WTC11 (cell line): ENCODE data around the gene SPTLC3. TPM values are rescaled to one million over a fixed set of nuclear protein-coding genes. Genes with fewer than 3 reads are reported as not detected.

Experiments used
- ATAC-seq: fragments of 200-7000 bp; cut with Tn5 transposase; 2 replicates; pipeline ENCODE4 v1.10.0; 2021; ENCODE audit warnings: mild to moderate bottlenecking, moderate library complexity
- CTCF ChIA-PET: fragments of 300-600 bp; sonication (Branson Sonifier 250); formaldehyde crosslinking; loops from one replicate; lab custom pipeline; 2021; ENCODE audit warnings: antibody characterized with exemption; lab: Charles Lee
- POLR2A ChIA-PET: fragments of 350-600 bp; sonication (Branson Sonifier 250); formaldehyde crosslinking; loops from one replicate; lab custom pipeline; 2021; ENCODE audit warnings: antibody characterized with exemption; lab: Charles Lee
- DNase-seq: peaks from one replicate; pipeline ENCODE4 v3.0.0; 2021; ENCODE audit warnings: low spot score
- H3K27ac Mint-ChIP-seq: 2 replicates; pipeline ENCODE4 v1.8.0; 2021; ENCODE audit warnings: mixed read lengths
- H3K27me3 Mint-ChIP-seq: 2 replicates; pipeline ENCODE4 v1.8.0; 2021; ENCODE audit warnings: low read depth, mild to moderate bottlenecking, moderate library complexity, mixed read lengths
- H3K36me3 Mint-ChIP-seq: 2 replicates; pipeline ENCODE4 v1.8.0; 2021; ENCODE audit warnings: mixed read lengths
- H3K4me1 Mint-ChIP-seq: 2 replicates; pipeline ENCODE4 v1.8.0; 2022; ENCODE audit warnings: mixed read lengths
- H3K4me3 Mint-ChIP-seq: 2 replicates; pipeline ENCODE4 v1.8.0; 2021; ENCODE audit warnings: mild to moderate bottlenecking, moderate library complexity, mixed read lengths
- H3K9me3 Mint-ChIP-seq: 2 replicates; pipeline ENCODE4 v1.8.0; 2021; ENCODE audit warnings: mixed read lengths
- CREM ChIP-seq: sonication (generic); formaldehyde crosslinking; IDR thresholded peaks from 2 replicates; pipeline ENCODE4 v1.8.1; 2022; ENCODE audit warnings: mild to moderate bottlenecking, missing genetic modification reagents, moderate library complexity
- ELF4 ChIP-seq: sonication (generic); formaldehyde crosslinking; IDR thresholded peaks from 2 replicates; pipeline ENCODE4 v1.8.1; 2022; ENCODE audit warnings: low read depth, mild to moderate bottlenecking, moderate library complexity, missing genetic modification reagents
- ESRRA ChIP-seq: sonication (generic); formaldehyde crosslinking; IDR thresholded peaks from 2 replicates; pipeline ENCODE4 v1.8.1; 2022; ENCODE audit warnings: mild to moderate bottlenecking, missing genetic modification reagents, borderline replicate concordance
- IRF2 ChIP-seq: sonication (generic); formaldehyde crosslinking; IDR thresholded peaks from 2 replicates; pipeline ENCODE4 v1.8.0; 2022; ENCODE audit warnings: low read depth, missing genetic modification reagents, borderline replicate concordance
- JUN ChIP-seq: sonication (generic); formaldehyde crosslinking; IDR thresholded peaks from 2 replicates; pipeline ENCODE4 v1.8.0; 2023; ENCODE audit warnings: mild to moderate bottlenecking, missing genetic modification reagents
- KAT7 ChIP-seq: sonication (generic); formaldehyde crosslinking; IDR thresholded peaks from 2 replicates; pipeline ENCODE4 v1.8.1; 2023; ENCODE audit warnings: missing genetic modification reagents, mild to moderate bottlenecking, borderline replicate concordance
- MXD4 ChIP-seq: fragments of 250-450 bp; sonication (Bioruptor Pico); IDR thresholded peaks from 2 replicates; pipeline ENCODE4 v1.8.0; 2021; ENCODE audit warnings: mild to moderate bottlenecking, moderate library complexity, borderline replicate concordance
- NR1H2 ChIP-seq: sonication (generic); formaldehyde crosslinking; IDR thresholded peaks from 2 replicates; pipeline ENCODE4 v1.9.0; 2021; ENCODE audit warnings: mild to moderate bottlenecking, moderate library complexity, missing genetic modification reagents
- NR3C1 ChIP-seq: sonication (generic); formaldehyde crosslinking; conservative IDR thresholded peaks from 2 replicates; pipeline ENCODE4 v1.8.1; 2023; ENCODE audit warnings: low read depth, mild to moderate bottlenecking, missing genetic modification reagents
- OVOL2 ChIP-seq: fragments of 250-450 bp; sonication (Bioruptor Pico); IDR thresholded peaks from 2 replicates; pipeline ENCODE4 v1.9.0; 2021; ENCODE audit warnings: mild to moderate bottlenecking, borderline replicate concordance
- TEAD1 ChIP-seq: sonication (generic); formaldehyde crosslinking; IDR thresholded peaks from 2 replicates; pipeline ENCODE4 v1.8.0; 2022; ENCODE audit warnings: mild to moderate bottlenecking, missing genetic modification reagents
- ZNF263 ChIP-seq: sonication (generic); formaldehyde crosslinking; IDR thresholded peaks from 2 replicates; pipeline ENCODE4 v1.8.1; 2022; ENCODE audit warnings: low read depth, mild to moderate bottlenecking, moderate library complexity, missing genetic modification reagents
- ZNF423 ChIP-seq: fragments of 250-450 bp; sonication (Bioruptor Pico); IDR thresholded peaks from 2 replicates; pipeline ENCODE4 v2.1.2; 2022; ENCODE audit warnings: mild to moderate bottlenecking, moderate library complexity
- total RNA-seq: library from RNA; stranded (reverse); gene quantifications from 3 replicates; pipeline ENCODE4 v1.2.3, GENCODE V29; 2021
- TF ChIP-seq, protein P1 (sequence below): fragments of 250-450 bp; sonication (Bioruptor Pico); IDR thresholded peaks from 2 replicates; pipeline ENCODE4 v1.9.0; 2021; ENCODE audit warnings: mild to moderate bottlenecking
- TF ChIP-seq, protein P2 (sequence below): sonication (generic); formaldehyde crosslinking; IDR thresholded peaks from 2 replicates; pipeline ENCODE4 v1.8.0; 2022; ENCODE audit warnings: mild to moderate bottlenecking, missing genetic modification reagents
- TF ChIP-seq, protein P3 (sequence below): sonication (generic); formaldehyde crosslinking; IDR thresholded peaks from 2 replicates; pipeline ENCODE4 v1.8.1; 2023; ENCODE audit warnings: mild to moderate bottlenecking, moderate library complexity, missing genetic modification reagents
- TF ChIP-seq, protein P4 (sequence below): sonication (generic); formaldehyde crosslinking; IDR thresholded peaks from 2 replicates; pipeline ENCODE4 v1.8.1; 2023; ENCODE audit warnings: mild to moderate bottlenecking, missing genetic modification reagents, moderate library complexity
- TF ChIP-seq, protein P5 (sequence below): fragments of 250-450 bp; sonication (Bioruptor Pico); conservative IDR thresholded peaks from 2 replicates; pipeline ENCODE4 v1.9.0; 2021; ENCODE audit warnings: mild to moderate bottlenecking
- TF ChIP-seq, protein P6 (sequence below): sonication (generic); formaldehyde crosslinking; IDR thresholded peaks from 2 replicates; pipeline ENCODE4 v1.8.1; 2022; ENCODE audit warnings: missing genetic modification reagents, borderline replicate concordance
- TF ChIP-seq, protein P7 (sequence below): fragments of 200-600 bp; IDR thresholded peaks from 2 replicates; pipeline ENCODE4 v1.8.0; 2022; ENCODE audit warnings: antibody characterized with exemption
- TF ChIP-seq, protein P8 (sequence below): sonication (generic); formaldehyde crosslinking; IDR thresholded peaks from 2 replicates; pipeline ENCODE4 v1.8.0; 2022; ENCODE audit warnings: mild to moderate bottlenecking, missing genetic modification reagents
- TF ChIP-seq, protein P9 (sequence below): sonication (generic); formaldehyde crosslinking; IDR thresholded peaks from 2 replicates; pipeline ENCODE4 v1.8.0; 2023; ENCODE audit warnings: missing genetic modification reagents

Gene SPTLC3
- total RNA-seq, 1 experiment from 2014 or later = 0.13 TPM

DNA sequence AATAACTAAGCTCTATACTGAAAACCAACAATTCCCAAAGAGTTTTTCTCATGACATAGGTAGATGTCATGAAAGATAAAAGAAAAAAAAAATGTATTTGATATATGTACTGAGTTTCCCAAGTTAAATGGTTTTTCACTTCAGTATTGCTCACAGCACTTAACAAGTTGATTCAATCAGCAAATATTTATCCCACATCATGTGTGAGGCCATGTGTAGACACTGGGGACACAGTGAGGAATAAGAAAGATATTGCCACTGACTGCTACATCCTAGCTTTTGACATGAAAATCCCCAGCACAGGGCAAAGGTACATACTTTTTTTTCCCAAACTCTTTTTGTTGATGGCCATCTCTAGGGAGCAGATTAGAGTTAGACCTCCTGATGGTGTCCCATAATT, 25.3 kb downstream of the SPTLC3 start:
- H3K4me1 Mint-ChIP-seq = peaks cover 6% of the 10 kb centered on the region
- H3K36me3 Mint-ChIP-seq = no peaks in the 10 kb centered on the region
- H3K27ac Mint-ChIP-seq = no peak overlapping the region
- H3K4me3 Mint-ChIP-seq = no peak overlapping the region
- no peak for ATAC-seq
- no peaks in the 10 kb centered on the region for H3K27me3 Mint-ChIP-seq
- no peaks in the 10 kb centered on the region; the same call in 1 of the 2 replicates for H3K9me3 Mint-ChIP-seq
- CTCF ChIA-PET = no interaction called here
- no peak for DNase-seq
- TF ChIP-seq JUN (no peak), ZNF423 (CRISPR knock-in tag) (no peak), TEAD1 (CRISPR knock-in tag) (no peak)
- TF ChIP-seq, protein P1, sequence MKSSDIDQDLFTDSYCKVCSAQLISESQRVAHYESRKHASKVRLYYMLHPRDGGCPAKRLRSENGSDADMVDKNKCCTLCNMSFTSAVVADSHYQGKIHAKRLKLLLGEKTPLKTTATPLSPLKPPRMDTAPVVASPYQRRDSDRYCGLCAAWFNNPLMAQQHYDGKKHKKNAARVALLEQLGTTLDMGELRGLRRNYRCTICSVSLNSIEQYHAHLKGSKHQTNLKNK = no peak
- TF ChIP-seq, all 79 proteins: peak for 0
- POLR2A ChIA-PET = no interaction called here

DNA sequence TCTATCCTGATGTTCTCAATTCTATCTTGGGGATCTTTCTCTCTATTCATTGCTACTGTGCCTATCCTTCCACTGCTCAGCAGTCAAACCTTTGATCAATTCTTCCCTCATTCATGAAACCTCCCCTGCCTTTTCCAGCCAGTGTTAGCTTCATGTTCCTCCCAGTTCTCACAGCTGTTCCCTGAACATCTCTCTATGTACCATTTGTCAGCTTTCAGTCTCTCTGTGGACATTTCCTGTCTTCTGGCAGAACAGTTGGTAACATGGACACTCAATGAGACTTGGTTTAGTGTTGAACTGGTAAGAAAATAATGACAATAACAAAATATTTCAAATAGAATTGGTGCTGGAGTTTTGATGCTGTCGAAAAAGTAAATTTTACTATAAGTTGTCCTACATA, 26.2 kb downstream of the SPTLC3 start:
- Mint-ChIP-seq H3K4me1 (peaks cover 6% of the 10 kb centered on the region), H3K9me3 (no peaks in the 10 kb centered on the region; the same call in 1 of the 2 replicates), H3K36me3 (no peaks in the 10 kb centered on the region), H3K27ac (no peak overlapping the region), H3K4me3 (no peak overlapping the region), H3K27me3 (no peaks in the 10 kb centered on the region)
- TF ChIP-seq, protein P2, sequence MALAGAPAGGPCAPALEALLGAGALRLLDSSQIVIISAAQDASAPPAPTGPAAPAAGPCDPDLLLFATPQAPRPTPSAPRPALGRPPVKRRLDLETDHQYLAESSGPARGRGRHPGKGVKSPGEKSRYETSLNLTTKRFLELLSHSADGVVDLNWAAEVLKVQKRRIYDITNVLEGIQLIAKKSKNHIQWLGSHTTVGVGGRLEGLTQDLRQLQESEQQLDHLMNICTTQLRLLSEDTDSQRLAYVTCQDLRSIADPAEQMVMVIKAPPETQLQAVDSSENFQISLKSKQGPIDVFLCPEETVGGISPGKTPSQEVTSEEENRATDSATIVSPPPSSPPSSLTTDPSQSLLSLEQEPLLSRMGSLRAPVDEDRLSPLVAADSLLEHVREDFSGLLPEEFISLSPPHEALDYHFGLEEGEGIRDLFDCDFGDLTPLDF (CRISPR knock-in tag) = no peak
- TF ChIP-seq ESRRA (CRISPR knock-in tag) (no peak), MXD4 (CRISPR knock-in tag) (no peak), JUN (no peak), NR1H2 (CRISPR knock-in tag) (no peak), ZNF263 (CRISPR knock-in tag) (no peak), IRF2 (CRISPR knock-in tag) (no peak), ZNF423 (CRISPR knock-in tag) (no peak), CREM (no peak), NR3C1 (CRISPR knock-in tag) (no peak), OVOL2 (CRISPR knock-in tag) (no peak), KAT7 (no peak), ELF4 (no peak)
- TF ChIP-seq, protein P3, sequence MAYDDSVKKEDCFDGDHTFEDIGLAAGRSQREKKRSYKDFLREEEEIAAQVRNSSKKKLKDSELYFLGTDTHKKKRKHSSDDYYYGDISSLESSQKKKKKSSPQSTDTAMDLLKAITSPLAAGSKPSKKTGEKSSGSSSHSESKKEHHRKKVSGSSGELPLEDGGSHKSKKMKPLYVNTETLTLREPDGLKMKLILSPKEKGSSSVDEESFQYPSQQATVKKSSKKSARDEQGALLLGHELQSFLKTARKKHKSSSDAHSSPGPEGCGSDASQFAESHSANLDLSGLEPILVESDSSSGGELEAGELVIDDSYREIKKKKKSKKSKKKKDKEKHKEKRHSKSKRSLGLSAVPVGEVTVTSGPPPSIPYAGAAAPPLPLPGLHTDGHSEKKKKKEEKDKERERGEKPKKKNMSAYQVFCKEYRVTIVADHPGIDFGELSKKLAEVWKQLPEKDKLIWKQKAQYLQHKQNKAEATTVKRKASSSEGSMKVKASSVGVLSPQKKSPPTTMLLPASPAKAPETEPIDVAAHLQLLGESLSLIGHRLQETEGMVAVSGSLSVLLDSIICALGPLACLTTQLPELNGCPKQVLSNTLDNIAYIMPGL (CRISPR knock-in tag) = no peak
- TF ChIP-seq, protein P4, sequence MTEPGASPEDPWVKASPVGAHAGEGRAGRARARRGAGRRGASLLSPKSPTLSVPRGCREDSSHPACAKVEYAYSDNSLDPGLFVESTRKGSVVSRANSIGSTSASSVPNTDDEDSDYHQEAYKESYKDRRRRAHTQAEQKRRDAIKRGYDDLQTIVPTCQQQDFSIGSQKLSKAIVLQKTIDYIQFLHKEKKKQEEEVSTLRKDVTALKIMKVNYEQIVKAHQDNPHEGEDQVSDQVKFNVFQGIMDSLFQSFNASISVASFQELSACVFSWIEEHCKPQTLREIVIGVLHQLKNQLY (CRISPR knock-in tag) = no peak
- TF ChIP-seq, protein P5, sequence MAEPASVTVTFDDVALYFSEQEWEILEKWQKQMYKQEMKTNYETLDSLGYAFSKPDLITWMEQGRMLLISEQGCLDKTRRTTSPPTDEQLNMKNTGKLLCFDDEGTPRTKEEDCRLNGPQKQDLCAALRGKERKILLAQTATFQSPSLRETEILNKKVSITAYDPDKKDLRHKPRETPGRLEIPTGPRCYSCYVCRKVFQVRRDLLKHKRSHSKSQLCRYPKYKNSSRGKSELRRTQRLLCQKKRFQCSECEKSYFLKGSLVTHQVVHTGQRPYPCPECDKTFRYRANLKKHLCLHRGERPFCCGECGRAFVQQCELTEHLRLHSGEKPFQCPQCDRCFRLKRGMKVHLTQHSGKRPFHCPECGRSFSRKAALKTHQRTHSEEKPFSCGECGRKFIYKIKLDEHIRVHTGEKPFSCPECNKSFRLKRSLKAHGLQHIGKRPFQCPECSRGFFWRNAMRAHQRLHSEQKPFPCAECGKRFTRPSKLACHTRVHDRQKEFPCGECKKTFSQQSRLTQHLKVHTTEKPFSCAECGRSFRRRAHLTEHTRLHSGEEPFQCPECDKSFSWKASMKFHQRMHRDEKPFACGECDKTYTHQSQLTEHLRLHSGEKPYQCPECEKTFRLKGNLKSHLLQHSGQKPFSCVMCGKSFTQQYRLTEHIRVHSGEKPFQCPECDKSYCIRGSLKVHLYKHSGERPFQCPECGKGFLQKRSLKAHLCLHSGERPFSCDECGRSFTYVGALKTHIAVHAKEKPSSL (CRISPR knock-in tag) = no peak
- TF ChIP-seq, protein P6, sequence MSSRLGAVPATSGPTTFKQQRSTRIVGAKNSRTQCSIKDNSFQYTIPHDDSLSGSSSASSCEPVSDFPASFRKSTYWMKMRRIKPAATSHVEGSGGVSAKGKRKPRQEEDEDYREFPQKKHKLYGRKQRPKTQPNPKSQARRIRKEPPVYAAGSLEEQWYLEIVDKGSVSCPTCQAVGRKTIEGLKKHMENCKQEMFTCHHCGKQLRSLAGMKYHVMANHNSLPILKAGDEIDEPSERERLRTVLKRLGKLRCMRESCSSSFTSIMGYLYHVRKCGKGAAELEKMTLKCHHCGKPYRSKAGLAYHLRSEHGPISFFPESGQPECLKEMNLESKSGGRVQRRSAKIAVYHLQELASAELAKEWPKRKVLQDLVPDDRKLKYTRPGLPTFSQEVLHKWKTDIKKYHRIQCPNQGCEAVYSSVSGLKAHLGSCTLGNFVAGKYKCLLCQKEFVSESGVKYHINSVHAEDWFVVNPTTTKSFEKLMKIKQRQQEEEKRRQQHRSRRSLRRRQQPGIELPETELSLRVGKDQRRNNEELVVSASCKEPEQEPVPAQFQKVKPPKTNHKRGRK (CRISPR knock-in tag) = no peak
- TF ChIP-seq, protein P7, sequence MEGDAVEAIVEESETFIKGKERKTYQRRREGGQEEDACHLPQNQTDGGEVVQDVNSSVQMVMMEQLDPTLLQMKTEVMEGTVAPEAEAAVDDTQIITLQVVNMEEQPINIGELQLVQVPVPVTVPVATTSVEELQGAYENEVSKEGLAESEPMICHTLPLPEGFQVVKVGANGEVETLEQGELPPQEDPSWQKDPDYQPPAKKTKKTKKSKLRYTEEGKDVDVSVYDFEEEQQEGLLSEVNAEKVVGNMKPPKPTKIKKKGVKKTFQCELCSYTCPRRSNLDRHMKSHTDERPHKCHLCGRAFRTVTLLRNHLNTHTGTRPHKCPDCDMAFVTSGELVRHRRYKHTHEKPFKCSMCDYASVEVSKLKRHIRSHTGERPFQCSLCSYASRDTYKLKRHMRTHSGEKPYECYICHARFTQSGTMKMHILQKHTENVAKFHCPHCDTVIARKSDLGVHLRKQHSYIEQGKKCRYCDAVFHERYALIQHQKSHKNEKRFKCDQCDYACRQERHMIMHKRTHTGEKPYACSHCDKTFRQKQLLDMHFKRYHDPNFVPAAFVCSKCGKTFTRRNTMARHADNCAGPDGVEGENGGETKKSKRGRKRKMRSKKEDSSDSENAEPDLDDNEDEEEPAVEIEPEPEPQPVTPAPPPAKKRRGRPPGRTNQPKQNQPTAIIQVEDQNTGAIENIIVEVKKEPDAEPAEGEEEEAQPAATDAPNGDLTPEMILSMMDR = no peak
- TF ChIP-seq, protein P8, sequence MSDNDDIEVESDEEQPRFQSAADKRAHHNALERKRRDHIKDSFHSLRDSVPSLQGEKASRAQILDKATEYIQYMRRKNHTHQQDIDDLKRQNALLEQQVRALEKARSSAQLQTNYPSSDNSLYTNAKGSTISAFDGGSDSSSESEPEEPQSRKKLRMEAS = no peak
- TF ChIP-seq, protein P9, sequence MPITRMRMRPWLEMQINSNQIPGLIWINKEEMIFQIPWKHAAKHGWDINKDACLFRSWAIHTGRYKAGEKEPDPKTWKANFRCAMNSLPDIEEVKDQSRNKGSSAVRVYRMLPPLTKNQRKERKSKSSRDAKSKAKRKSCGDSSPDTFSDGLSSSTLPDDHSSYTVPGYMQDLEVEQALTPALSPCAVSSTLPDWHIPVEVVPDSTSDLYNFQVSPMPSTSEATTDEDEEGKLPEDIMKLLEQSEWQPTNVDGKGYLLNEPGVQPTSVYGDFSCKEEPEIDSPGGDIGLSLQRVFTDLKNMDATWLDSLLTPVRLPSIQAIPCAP = no peak
- CTCF ChIA-PET = no interaction called here
- DNase-seq (no peak), ATAC-seq (no peak)
- POLR2A ChIA-PET = no interaction called here
